ENCODE results near the gene CERS4.

DNA sequence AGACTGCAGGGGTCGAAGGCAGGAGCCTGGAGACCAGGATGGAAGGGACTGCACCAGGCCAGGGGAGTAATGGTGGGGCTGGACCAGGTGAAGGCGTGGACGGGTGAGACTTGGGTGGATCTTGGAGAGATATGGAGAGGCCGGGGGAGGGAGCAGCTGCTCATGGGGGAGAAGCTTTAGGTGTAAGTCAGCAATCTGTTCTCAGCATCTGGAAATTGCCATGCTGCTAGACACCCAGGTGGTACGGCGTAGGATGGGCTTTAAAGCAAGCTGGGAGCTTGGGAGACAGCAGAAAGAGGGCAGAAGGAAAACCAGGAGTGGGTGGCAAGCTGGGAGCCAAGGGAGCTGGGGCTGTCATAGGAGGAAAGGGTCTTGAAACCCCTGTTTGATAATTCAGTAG, 3.0 kb downstream of the CERS4 start:
- TF ChIP-seq, protein P1, sequence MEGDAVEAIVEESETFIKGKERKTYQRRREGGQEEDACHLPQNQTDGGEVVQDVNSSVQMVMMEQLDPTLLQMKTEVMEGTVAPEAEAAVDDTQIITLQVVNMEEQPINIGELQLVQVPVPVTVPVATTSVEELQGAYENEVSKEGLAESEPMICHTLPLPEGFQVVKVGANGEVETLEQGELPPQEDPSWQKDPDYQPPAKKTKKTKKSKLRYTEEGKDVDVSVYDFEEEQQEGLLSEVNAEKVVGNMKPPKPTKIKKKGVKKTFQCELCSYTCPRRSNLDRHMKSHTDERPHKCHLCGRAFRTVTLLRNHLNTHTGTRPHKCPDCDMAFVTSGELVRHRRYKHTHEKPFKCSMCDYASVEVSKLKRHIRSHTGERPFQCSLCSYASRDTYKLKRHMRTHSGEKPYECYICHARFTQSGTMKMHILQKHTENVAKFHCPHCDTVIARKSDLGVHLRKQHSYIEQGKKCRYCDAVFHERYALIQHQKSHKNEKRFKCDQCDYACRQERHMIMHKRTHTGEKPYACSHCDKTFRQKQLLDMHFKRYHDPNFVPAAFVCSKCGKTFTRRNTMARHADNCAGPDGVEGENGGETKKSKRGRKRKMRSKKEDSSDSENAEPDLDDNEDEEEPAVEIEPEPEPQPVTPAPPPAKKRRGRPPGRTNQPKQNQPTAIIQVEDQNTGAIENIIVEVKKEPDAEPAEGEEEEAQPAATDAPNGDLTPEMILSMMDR (IDR thresholded peaks at IDR 0.05; ENCODE audit: insufficient read depth, low read length, poor library complexity, severe bottlenecking) = no peak
- no peak for TF ChIP-seq EZH2phosphoT487 (conservative IDR thresholded peaks at IDR 0.05; ENCODE audit: low read length)

Data from SU-DHL-6 (cell line).